GM10266 (cell line): ENCODE measurements around the gene CCDC91.

Source experiments
- DNase-seq: peaks from one replicate; pipeline ENCODE4 v3.0.0; 2012; ENCODE audit errors: extremely low spot score
- TF ChIP-seq, protein P1 (sequence below): IDR thresholded peaks from 2 replicates; pipeline ENCODE4 v1.5.1; 2012; ENCODE audit warnings: mild to moderate bottlenecking, low read depth; ENCODE audit not compliant: control insufficient read depth, insufficient read depth; ENCODE audit errors: missing control alignments

The CCDC91 gene

DNA sequence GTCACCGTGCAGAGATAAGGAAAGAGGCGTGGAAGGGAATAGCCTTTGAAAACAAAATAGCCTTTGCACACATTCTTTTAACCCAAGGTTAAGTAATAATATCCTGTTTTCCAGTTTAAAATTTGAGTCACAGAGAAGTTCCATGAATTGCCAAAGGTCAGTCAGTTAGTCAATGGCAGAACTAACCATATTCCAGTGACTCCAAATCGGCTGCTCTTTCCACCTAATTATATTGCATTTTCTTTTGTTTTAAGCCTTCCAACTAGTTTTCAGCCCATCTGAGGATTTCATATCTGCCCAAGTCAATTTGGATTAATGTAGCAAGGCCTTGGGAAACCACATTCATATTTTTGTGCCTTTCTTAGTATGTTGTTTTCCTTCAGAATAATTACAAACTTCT is 373.0 kb downstream of the CCDC91 start:
- no peak for DNase-seq
- TF ChIP-seq, protein P1, sequence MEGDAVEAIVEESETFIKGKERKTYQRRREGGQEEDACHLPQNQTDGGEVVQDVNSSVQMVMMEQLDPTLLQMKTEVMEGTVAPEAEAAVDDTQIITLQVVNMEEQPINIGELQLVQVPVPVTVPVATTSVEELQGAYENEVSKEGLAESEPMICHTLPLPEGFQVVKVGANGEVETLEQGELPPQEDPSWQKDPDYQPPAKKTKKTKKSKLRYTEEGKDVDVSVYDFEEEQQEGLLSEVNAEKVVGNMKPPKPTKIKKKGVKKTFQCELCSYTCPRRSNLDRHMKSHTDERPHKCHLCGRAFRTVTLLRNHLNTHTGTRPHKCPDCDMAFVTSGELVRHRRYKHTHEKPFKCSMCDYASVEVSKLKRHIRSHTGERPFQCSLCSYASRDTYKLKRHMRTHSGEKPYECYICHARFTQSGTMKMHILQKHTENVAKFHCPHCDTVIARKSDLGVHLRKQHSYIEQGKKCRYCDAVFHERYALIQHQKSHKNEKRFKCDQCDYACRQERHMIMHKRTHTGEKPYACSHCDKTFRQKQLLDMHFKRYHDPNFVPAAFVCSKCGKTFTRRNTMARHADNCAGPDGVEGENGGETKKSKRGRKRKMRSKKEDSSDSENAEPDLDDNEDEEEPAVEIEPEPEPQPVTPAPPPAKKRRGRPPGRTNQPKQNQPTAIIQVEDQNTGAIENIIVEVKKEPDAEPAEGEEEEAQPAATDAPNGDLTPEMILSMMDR = no peak

DNA sequence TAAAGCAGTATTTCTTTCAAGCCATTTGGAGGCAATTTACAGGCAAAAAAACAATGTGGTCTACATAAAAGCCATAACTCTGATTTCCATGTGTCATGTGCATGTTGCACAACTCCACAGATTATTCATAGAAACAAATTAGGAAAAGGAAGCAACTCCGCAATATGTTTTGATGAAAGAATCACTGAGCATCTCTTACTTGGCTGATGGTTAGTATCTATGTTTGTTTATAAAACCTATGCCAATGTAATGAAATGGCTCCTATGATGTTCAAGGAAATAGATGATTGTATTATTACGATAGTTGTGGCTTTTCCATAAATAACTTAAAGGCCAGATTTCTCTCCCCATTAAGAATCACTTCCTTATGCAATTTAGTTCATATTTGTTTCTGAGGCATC is 373.7 kb downstream of the CCDC91 start:
- TF ChIP-seq, protein P1 = no peak
- no peak for DNase-seq

DNA sequence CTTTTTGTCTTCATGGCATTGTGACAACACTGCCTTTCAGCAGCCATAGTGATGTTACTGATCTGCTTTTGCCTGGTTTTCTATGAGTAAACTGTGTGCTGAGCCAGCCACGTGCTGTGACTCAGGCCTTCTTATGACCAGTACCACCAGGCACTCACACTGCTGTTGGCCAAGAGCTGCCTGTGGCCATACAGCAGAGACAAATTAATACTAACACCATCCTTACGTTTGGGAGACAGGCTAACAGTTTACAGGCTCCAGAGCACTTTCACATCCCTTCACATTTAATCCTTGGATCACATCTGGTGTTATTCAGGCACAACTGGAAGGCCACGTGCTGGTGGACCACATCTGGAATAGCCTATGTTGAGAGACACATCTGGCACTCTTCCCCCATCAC is 377.9 kb downstream of the CCDC91 start:
- TF ChIP-seq, protein P1 = no peak
- DNase-seq = no peak

DNA sequence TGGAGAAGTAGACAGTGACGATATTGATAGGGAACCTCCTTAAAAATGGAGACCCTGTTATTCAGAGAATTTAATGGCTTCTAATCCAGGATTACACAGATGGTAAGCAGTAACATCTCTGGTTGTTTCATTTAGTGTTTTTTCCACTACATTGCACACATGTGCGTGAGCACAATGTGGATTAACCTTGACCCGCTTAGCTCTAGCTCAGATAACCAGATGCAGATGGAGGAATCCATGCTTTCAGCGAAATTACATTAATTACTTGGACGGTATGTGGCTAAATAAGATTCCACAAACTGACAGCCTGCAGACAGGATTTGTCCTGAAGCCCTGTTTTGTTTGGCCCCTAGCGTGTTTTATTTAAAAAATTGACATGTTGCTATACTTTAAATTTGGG is 378.4 kb downstream of the CCDC91 start:
- no peak for DNase-seq
- TF ChIP-seq, protein P1 = no peak

DNA sequence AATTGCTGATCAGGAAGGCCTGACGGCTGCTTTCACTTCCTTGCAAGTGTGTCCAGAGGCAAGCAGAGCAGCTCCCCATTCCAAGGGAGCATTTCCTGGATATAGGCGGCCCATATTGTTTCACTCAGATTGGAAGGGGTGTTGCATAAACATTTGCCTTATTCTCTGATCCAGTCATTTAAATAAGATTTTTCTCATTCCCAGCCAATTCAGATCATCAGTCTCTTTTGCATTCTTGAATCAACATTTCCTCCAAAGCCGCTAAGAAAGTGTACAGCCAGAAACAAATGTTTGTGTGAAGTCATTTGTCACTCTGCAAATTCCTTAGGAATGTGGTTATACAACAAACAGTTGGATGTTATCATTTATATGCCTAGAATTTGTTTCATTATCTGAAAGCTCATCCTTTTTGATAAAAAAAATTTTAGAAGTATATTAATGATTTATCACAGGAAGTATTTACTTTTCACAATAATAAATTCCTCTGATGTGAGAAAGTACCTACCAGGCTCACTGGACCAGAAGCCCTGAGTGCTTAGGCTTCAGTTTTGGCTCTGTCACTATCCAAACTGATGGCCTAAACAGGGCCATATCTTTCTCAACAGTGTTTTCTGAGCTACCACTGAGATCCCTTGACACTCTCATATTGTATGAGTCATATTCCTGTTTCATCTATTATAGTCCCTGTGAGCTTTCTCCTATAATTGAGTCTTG is 379.6 kb downstream of the CCDC91 start:
- TF ChIP-seq, protein P1 = no peak
- no peak for DNase-seq

DNA sequence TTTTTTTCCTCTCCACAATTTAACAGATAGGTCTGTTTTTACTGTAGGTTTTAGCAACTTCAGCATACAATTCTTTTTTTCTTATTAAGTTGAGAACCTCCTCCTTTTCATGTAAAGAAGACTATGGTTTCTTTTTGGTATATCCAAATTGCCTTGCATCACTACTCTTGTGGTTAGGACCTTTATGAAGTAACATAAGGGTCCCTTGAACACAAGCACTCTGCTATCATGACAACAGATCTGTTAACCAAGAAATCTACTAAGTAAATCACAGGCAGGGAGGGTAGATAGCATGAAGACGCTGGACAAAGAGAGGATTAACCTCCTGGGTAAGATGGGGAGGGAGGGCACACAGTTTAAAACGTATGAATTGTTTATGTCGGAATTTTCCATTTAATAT is 380.6 kb downstream of the CCDC91 start:
- TF ChIP-seq, protein P1 = no peak
- DNase-seq = no peak

DNA sequence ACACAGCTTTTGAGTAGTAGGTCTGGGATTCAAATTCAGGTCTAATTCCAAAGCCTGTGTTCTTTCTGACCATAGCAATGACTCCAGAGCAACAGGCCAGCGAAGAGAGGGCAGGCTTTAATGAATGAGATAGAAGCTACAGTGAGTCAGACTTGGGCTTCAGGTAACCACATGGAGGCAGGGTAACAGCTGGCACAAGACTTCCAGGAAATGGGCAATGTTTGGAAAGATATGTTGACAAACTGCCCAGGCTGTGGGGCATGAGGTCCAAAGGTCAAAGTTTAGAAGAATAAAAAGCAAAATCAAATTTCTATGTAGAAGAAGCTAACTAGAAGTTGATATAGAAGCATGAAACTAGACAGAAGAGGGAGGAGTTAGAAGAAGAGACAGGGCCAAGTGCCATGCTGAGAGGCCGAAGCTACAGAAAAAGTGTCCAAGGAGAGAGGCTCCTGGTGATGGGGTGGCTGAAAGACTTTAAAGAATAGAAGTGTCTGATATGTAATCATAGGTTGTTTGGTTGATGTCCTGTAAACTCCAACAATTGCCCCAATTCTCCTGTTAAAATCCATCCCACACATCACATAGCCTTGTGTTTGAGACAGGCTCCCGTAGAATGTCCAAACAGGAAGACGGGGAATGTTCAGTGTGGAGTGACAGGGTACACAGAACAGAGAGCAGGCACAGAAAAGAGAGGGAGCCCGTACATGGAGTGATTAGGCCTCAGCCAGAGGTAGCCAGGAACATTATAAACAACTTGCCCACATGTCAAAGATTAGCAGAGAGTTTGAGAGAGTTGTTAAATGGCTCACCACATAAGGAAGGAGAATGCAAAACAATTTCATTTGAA is 384.7 kb downstream of the CCDC91 start:
- DNase-seq = no peak
- TF ChIP-seq, protein P1 = no peak
